Colon (tissue), 2 donors: ENCODE measurements around the gene GLMP.

ENCODE experiments used
- FAIRE-seq: peaks from 2 replicates; lab custom pipeline; 2012; peaks lifted over from hg19 to GRCh38; lab: Jason Lieb, UNC
- donor health status: control.
- donor health status: control.

The GLMP gene

DNA sequence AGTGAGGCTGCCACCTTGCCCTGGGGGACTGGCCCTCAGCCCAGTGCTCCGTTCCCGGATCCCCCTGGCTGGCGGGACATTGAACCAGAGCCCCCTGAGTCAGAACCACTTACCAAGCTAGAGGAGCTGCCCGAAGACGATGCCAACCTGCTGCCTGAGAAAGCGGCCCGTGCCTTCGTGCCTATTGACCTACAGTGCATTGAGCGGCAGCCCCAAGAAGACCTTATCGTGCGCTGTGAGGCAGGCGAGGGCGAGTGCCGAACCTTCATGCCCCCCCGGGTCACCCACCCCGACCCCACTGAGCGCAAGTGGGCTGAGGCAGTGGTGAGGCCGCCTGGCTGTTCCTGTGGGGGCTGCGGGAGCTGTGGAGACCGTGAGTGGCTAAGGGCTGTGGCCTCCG is 10.0 kb downstream of the GLMP start:
- FAIRE-seq: no peak

DNA sequence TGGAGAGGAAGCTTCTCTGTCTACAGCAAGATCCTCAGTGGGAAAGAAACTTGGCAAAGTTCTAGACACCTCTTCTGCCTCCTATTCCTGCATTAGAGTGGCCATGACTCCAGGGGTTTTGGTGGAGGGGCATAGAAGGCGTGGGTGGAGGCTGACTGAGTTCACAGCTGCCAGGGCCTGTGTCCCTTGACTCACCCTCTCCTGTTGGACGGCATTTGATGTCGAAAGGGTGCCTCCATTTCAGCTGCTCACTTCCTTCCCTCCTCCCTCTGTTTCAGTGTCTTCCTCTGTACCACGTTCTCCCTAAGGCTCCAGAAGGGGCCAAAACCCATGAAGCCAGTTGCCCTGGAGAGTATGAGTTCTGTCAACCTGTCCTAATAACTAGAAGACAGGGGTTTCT is 10.7 kb downstream of the GLMP start:
- no peak for FAIRE-seq

DNA sequence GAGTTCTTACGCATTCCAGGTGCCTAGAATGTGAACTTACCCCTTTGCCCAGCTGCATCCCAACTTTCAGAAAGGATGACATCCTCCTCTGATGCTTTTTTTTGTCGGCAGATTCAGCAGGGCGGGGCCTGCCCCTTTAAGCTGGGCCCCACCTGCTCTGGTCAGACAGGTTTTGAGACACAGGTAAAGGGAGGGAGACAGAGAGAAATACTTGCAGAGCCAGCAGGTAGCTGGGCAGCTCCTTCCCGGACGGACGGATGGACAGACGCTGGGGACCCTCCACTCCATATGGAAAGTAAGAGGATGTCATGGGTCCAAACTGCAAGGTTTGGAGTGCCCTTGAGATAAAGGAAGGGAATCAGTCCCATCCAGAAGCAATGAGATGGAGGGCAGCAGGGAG is 11.4 kb downstream of the GLMP start, which contains the start of gene TMEM79:
Gene TMEM79 (plus strand): TSS at position 214 of the 400 bp plus-strand sequence. CDS start 902 bp downstream, outside the sequence.
- no peak for FAIRE-seq

- no peak for FAIRE-seq
Observed at GRCh38 chr1:156283521-156283920, 12.0 kb downstream of the GLMP start.

- no peak for FAIRE-seq
Observed at GRCh38 chr1:156282479-156283222, 12.8 kb downstream of the GLMP start, which contains the start of gene SMG5. Gene SMG5, minus strand, starts transcription at chr1:156282825. Its CDS starts 145 bp downstream, at chr1:156282680.

GRCh38 chr1:156281693-156282478 is 13.6 kb downstream of the GLMP start:
- FAIRE-seq: no peak

- FAIRE-seq: no peak
Observed at GRCh38 chr1:156281281-156281680, 14.2 kb downstream of the GLMP start.

- FAIRE-seq: no peak
Observed at GRCh38 chr1:156279837-156280236, 15.6 kb downstream of the GLMP start.

DNA sequence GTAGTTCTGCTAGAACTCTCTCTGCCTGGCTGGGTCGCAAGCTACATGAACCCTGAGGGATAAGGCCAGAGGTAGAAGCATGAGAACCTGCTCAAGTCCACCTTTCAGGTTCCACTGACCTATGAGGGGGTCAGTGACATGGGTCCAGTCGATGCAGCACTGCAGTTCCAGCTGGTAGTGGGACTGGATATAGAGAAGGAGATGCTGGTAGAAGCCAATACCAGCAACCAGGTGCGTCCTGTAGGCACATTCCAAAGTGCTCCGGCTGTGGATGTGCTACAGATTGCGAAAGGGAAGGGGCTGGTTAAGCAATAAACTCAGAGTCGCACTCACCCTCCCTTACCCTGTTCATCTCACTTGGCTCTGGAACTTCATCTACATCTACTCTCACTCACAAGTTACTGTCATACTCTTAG is 18.5 kb downstream of the GLMP start:
- no peak for FAIRE-seq

DNA sequence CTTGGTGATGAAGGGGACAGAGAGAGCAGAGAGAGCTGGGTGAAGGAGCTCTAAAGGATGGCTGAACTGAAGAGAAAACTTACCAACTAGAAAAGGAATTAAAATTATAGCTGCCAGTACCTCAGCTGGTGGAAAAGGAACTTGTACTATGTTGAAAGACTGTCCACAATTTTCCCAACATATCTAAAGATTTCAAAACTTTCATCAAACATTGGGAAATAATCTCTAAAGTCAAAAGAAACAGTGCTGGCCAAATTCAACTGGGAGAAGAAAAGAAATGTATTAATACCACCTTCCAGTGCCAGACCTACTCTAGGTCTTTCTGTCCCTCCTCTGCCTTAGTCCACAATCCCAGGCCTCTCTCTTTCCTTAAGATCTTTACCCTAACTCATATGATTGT is 18.9 kb downstream of the GLMP start:
- FAIRE-seq: no peak

GRCh38 chr1:156270314-156270713 is 25.2 kb downstream of the GLMP start:
- no peak for FAIRE-seq

DNA sequence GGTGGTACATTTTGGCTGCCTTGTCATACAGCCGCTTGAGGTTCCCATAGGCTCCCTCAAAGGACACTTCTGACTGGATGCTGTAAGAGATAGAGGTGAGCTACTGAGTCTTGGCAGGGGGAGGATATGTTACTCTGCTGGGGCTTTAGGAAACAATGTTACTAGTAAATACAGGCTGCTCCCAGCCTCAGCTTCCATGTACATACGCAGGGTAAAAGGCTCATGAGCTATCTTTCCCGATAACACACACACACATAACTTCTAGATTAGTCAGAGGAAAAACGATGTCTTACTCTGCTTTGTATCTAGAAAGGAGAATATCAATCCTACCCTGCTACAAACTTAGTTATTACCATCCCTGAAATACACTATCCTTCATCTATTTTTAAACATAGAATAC is 27.1 kb downstream of the GLMP start:
- no peak for FAIRE-seq

- no peak for FAIRE-seq
Observed at GRCh38 chr1:156266051-156266450, 29.4 kb downstream of the GLMP start.

DNA sequence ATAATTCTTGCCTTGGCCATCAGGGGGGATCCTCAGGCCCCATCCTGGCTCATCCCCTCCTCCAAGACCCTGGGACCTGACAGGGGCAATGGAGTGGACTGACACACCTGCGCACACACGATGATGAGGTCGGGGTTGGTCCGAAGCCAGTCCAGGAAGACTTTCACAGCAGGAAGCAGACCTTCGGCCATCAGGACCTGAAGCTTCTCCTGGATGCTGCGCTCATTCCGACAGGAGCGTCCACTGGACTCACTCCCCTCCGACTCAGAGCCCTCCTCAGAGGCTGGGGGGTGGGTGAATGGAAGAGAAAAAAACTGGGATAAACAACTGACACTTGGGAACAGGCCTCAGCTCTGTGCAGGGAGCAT is 32.2 kb downstream of the GLMP start:
- no peak for FAIRE-seq

- FAIRE-seq: no peak
Observed at GRCh38 chr1:156262461-156263287, 32.8 kb downstream of the GLMP start.

GRCh38 chr1:156260896-156261295 is 34.6 kb downstream of the GLMP start:
- FAIRE-seq: no peak

GRCh38 chr1:156259805-156260204 is 35.7 kb downstream of the GLMP start:
- FAIRE-seq: no peak

GRCh38 chr1:156258859-156259258 is 36.6 kb downstream of the GLMP start:
- no peak for FAIRE-seq

- FAIRE-seq: no peak
Observed at GRCh38 chr1:156257711-156258110, 37.8 kb downstream of the GLMP start.

GRCh38 chr1:156253634-156254033 is 41.8 kb downstream of the GLMP start:
- FAIRE-seq: no peak

- FAIRE-seq: no peak
Observed at GRCh38 chr1:156251527-156251926, 44.0 kb downstream of the GLMP start.

GRCh38 chr1:156249593-156249992 is 45.9 kb downstream of the GLMP start:
- no peak for FAIRE-seq

DNA sequence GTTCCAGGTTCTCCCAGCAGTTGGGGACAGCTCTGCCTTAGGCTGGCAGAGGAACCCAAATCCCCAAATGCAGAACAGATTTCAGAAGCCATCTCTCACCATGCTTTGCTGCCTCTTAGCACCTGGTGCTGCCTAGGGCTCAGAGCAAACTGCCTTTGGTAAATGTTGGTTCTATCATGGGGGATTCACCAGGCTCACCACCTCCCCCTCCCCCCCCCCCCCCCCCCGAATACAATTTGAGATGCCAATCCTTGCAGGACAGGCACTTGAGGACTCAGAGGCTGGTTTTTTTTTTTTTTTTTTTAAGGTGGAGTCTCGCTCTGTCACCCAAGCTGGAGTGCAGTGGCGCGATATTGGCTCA is 47.2 kb downstream of the GLMP start:
- no peak for FAIRE-seq
